Heart left ventricle (tissue), 16 donors: ENCODE measurements around the gene PIM3. TPM values are rescaled to one million over a fixed set of nuclear protein-coding genes. Genes with fewer than 3 reads are reported as not detected.
A peak's percentile ranks its signal among the peaks of the same experiment; 100 is the strongest.

Source experiments
- ATAC-seq, 4 donors: fragments of 200-7000 bp; cut with Tn5 transposase; one replicate each; pipeline ENCODE4 v1.9.1; 2020 to 2022; ENCODE audit warnings: moderate library complexity in 4 of 4, mild to moderate bottlenecking in 3 of 4, moderate number of reproducible peaks in 1 of 4
- DNase-seq, 5 donors: peaks; one replicate each; pipeline ENCODE4 v3.0.0-alpha.2; 2020
- H3K27ac ChIP-seq, 12 donors: fragments of 200-600 bp; sonication (generic) in 4 of 12; one replicate each; pipeline versions ENCODE4 v1.5.0 to v1.8.0; 2016 to 2022; ENCODE audit warnings: mild to moderate bottlenecking in 2 of 12
- H3K27me3 ChIP-seq, 9 donors: fragments of 200-600 bp; sonication (generic) in 2 of 9; one replicate each; pipeline versions ENCODE4 v1.5.1 to v1.8.0; 2016 to 2022; ENCODE audit warnings: mild to moderate bottlenecking in 3 of 9
- H3K36me3 ChIP-seq, 9 donors: fragments of 200-600 bp; sonication (generic) in 2 of 9; one replicate each; pipeline versions ENCODE4 v1.5.0 to v1.8.0; 2018 to 2022; ENCODE audit warnings: mild to moderate bottlenecking in 2 of 9
- H3K4me1 ChIP-seq, 12 donors: fragments of 200-600 bp; sonication (generic) in 4 of 12; one replicate each; pipeline versions ENCODE4 v1.5.0 to v1.8.0; 2016 to 2022; ENCODE audit warnings: mild to moderate bottlenecking in 3 of 12
- H3K4me3 ChIP-seq, 12 donors: fragments of 200-600 bp; sonication (generic) in 4 of 12; one replicate each; pipeline versions ENCODE4 v1.5.0 to v1.8.0; 2017 to 2022; ENCODE audit warnings: mild to moderate bottlenecking in 9 of 12, moderate library complexity in 4 of 12
- H3K9me3 ChIP-seq, 12 donors: fragments of 200-600 bp; sonication (generic) in 4 of 12; one replicate each; pipeline versions ENCODE4 v1.5.0 to v1.8.0; 2016 to 2022; ENCODE audit warnings: mild to moderate bottlenecking in 1 of 12
- POLR2A ChIP-seq, 2 donors: fragments of 450-650 bp; IDR thresholded peaks; one replicate each; pipeline ENCODE4 v1.6.1; 2017; ENCODE audit warnings: antibody characterized with exemption in 2 of 2, mild to moderate bottlenecking in 2 of 2, moderate library complexity in 2 of 2
- WGBS, 4 donors: extraction: QIAGEN DNeasy Blood & Tissue Kit in 2 of 4; methylation state at CpG; one replicate each; pipeline versions ENCODE4 v1.1.5 to v1.1.7; 2013 to 2018; 5-methylcytosine and 5-hydroxymethylcytosine counted together
- intact Hi-C, 10 donors: fragments of 100-400 bp; cut with DNase I; formaldehyde crosslinking; loops; one replicate each; pipeline versions ENCODE4 v1.11.1 to v1.14.2; 2022
- long read RNA-seq, 3 donors: library from polyadenylated mRNA; unstranded; transcript quantifications; one replicate each; pipeline ENCODE4 v2.0.0, GENCODE V29; 2020 to 2021
- polyA plus RNA-seq, 2 donors: library from polyadenylated mRNA; stranded (reverse); fragments of 200-250 nt; gene quantifications; one replicate each; pipeline ENCODE4 v1.2.3, GENCODE V29; 2013
- total RNA-seq, 9 donors: library from RNA; depleted of rRNA in 2 of 9; stranded (reverse); fragments of >200 nt in 2 of 9; fragmentation: NEBNext Ultra II Directional in 3 of 9; extraction: Animal tissue kit (Norgen Biotek cat#: 25700) in 3 of 9; gene quantifications; one replicate each; pipeline versions ENCODE4 v1.1.0 to v1.2.4, GENCODE V29; 2016 to 2023
- TF ChIP-seq, protein P1 (sequence below), 12 donors: fragments of 200-600 bp; sonication (generic) in 4 of 12; IDR thresholded peaks; one replicate each; pipeline versions ENCODE4 v1.5.0 to v1.8.0; 2018 to 2022; ENCODE audit warnings: antibody characterized with exemption in 12 of 12, mild to moderate bottlenecking in 5 of 12
- donor health status: ischemic (EF 13 %, LVEDD 7.1; RV severe dilation, severe dysfunction).
- donor health status: healthy with polysubstance abuse.
- donor health status: DM: no; HTN: yes; CAD: no.
- donor health status: DM: no; HTN: no; CAD: no.
- donor health status: ischemic (EF 25% LVEDD 6.9; RV normal size, moderate dysfunction).
- donor health status: ischemic (EF 25% LVEDD 5.7; RV mildly dilated, moderate dysfunction).
- donor health status: healthy.
- donor health status: DM: yes; HTN: yes; CAD: no.
- donor health status: ischemic (EF 35%, LVEDD 5.7; RV mildly dilated, moderate dysfunction).
- donor health status: nonischemic (EF 11% LVEDD 7.7; RV severe dilation, severe dysfunction).
- donor health status: DM: yes; HTN: yes; CAD: no.
- donor health status: PGD.
- donor health status: ischemic (EF 29% LVEDD 5.4; RV normal size, mild dysfunction).
- donor health status: nonischemic (EF 23%, LVEDD 6.1; RV moderate dilation, normal function).

The PIM3 gene
- total RNA-seq (100 to 1,000 TPM in 1 of 9 donors, 10 to 100 TPM in 8; 37.7 to 118 (median 51.0) TPM), polyA plus RNA-seq (10 to 100 TPM; 45.1 to 50.2 TPM)
- long read RNA-seq, donor 1, transcript PIM3-201 (6 exons, 2,369 nt) = major isoform, 332 of 428 reads
- long read RNA-seq, donor 1, partial matches to known transcripts = 81 of 428 reads
- long read RNA-seq, donor 1, other reads (novel, unspliced or antisense) = 15 of 428 reads
- long read RNA-seq, donor 2, transcript PIM3-201 (6 exons, 2,369 nt) = major isoform, 26 of 84 reads
- long read RNA-seq, donor 2, partial matches to known transcripts = 54 of 84 reads
- long read RNA-seq, donor 2, other reads (novel, unspliced or antisense) = 4 of 84 reads
- long read RNA-seq, donor 3, transcript PIM3-201 (6 exons, 2,369 nt) = major isoform, 240 of 333 reads
- long read RNA-seq, donor 3, partial matches to known transcripts = 69 of 333 reads
- long read RNA-seq, donor 3, other reads (novel, unspliced or antisense) = 24 of 333 reads

DNA sequence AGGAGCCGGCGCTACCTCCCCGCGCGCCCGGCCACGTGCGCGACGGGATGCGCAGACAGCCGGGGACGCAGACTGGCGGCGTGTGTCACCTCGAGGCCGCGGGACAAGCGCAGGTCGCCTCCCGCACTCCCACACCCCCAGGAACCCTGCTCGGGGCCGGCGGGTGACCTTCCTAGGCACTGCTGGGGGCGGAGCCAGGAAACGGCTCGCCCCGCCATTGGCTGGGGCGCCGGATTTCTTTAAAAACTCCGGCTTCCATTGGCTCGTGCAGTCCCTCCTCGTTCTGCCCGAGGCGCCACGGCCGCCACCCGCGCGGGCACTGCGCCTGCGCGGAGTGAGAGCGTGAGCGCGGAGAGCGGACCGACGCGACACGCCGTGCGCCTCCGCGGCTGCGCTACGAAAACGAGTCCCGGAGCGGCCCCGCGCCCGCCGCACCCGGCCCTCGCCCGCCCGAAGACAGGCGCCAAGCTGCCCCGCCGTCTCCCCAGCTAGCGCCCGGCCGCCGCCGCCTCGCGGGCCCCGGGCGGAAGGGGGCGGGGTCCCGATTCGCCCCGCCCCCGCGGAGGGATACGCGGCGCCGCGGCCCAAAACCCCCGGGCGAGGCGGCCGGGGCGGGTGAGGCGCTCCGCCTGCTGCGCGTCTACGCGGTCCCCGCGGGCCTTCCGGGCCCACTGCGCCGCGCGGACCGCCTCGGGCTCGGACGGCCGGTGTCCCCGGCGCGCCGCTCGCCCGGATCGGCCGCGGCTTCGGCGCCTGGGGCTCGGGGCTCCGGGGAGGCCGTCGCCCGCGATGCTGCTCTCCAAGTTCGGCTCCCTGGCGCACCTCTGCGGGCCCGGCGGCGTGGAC, at the start of gene PIM3:
Gene PIM3, plus strand, starts transcription at position 614 of the 846 bp plus-strand sequence. Its CDS starts 176 bp downstream, at position 790.
- Histone ChIP-seq H3K27ac (peak within 1 kb of the TSS; percentile 83 to 100 (median 96)), H3K9me3 (no peaks in the 10 kb centered on the region), H3K4me3 (peak within 1 kb of the TSS; percentile 72 to 99 (median 90)), H3K27me3 (no peaks in the 10 kb centered on the region), H3K4me1 (peaks cover 16 to 58% (median 41%) of the 10 kb centered on the region in 12 donors), H3K36me3 (peaks cover 5 to 39% (median 18%) of the 10 kb centered on the region in 9 donors)
- TF ChIP-seq, protein P1, sequence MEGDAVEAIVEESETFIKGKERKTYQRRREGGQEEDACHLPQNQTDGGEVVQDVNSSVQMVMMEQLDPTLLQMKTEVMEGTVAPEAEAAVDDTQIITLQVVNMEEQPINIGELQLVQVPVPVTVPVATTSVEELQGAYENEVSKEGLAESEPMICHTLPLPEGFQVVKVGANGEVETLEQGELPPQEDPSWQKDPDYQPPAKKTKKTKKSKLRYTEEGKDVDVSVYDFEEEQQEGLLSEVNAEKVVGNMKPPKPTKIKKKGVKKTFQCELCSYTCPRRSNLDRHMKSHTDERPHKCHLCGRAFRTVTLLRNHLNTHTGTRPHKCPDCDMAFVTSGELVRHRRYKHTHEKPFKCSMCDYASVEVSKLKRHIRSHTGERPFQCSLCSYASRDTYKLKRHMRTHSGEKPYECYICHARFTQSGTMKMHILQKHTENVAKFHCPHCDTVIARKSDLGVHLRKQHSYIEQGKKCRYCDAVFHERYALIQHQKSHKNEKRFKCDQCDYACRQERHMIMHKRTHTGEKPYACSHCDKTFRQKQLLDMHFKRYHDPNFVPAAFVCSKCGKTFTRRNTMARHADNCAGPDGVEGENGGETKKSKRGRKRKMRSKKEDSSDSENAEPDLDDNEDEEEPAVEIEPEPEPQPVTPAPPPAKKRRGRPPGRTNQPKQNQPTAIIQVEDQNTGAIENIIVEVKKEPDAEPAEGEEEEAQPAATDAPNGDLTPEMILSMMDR (IDR thresholded peaks at IDR 0.05) = no peak
- TF ChIP-seq POLR2A (IDR thresholded peaks at IDR 0.05) = peak; percentile 23 to 89
- peak; percentile 84 to 92 (median 88) for ATAC-seq
- DNase-seq = peak; percentile 96 to 97 (median 96)
- intact Hi-C loops = loop anchor here in 6 of 10 donors (1.0 to 2.0 kb wide), 4 partner anchors 23 to 30 kb away; no protein-coding TSS in a partner anchor
- WGBS, 4 donors = 0 to 1% (median 0%) methylated on average over 29 to 137 of the region's 137 CpGs

DNA sequence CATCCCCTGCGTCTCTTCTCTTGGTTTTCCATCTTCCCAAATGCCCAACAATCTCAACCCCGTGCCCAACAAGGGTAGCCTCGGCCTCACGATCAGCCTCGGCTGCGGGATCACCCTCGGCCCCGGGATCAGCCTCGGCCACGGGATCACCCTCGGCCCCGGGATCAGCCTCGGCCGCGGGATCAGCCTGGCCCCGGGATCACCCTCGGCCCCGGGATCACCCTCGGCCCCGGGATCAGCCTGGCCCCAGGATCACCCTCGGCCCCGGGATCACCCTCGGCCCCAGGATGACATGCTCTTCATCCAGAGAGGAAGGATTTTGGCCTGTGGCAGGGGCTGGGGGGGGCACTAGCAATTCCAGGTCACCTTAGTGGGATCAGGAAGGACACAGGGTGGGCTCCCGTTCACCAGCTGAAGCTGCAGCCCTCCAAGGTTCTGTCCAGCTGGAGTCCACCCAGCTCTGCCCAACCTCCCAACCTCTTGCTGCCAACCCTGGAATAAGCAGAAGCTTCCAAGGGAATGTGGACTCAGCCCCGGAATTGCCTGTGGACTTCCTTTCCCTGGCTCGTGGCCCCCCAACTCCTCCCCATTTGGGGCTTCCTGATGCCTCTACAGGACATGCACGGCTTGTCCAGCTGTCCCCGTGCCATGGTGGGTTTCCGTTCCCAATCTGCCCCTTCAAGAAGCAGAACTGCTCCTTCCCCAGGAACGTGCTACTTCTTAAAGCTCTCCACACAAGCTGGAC, 48.5 kb upstream of the PIM3 start:
- Histone ChIP-seq H3K4me1 (peaks cover 0 to 4% (median 2%) of the 10 kb centered on the region in 12 donors), H3K4me3 (no peak overlapping the region), H3K27me3 (no peaks in the 10 kb centered on the region), H3K9me3 (no peaks in the 10 kb centered on the region), H3K36me3 (peaks cover 0 to 64% (median 50%) of the 10 kb centered on the region in 9 donors), H3K27ac (no peak overlapping the region)
- no peak for DNase-seq
- intact Hi-C loops = loop anchor here in 3 of 10 donors (10.0 kb wide), 4 partner anchors 57 to 137 kb away; partner anchors contain the start of gene ZBED4 (in 1 of the 3)
- WGBS, 4 donors = 92 to 95% (median 95%) methylated on average over 30 of the region's 30 CpGs
- TF ChIP-seq, protein P1 (IDR thresholded peaks at IDR 0.05) = no peak
- TF ChIP-seq POLR2A (IDR thresholded peaks at IDR 0.05) = no peak
- no peak for ATAC-seq

GRCh38 chr22:49913026-49913425, 47.5 kb upstream of the PIM3 start:
- TF ChIP-seq POLR2A (IDR thresholded peaks at IDR 0.05) = no peak
- TF ChIP-seq, protein P1 (IDR thresholded peaks at IDR 0.05) = no peak
- Histone ChIP-seq H3K27ac (no peak overlapping the region), H3K9me3 (no peaks in the 10 kb centered on the region), H3K4me3 (no peak overlapping the region), H3K4me1 (peaks cover 0 to 13% (median 8%) of the 10 kb centered on the region in 12 donors), H3K36me3 (peaks cover 0 to 54% (median 40%) of the 10 kb centered on the region in 9 donors), H3K27me3 (no peaks in the 10 kb centered on the region)
- intact Hi-C loops = loop anchor here in 3 of 10 donors (10.0 kb wide), 4 partner anchors 58 to 138 kb away; partner anchors contain the start of gene ZBED4 (in 1 of the 3)
- 86 to 96% (median 94%) methylated on average over 14 of the region's 14 CpGs for WGBS, 4 donors
- ATAC-seq (no peak), DNase-seq (no peak)
